Kasumi-1 (cell line): ENCODE measurements around the gene SORL1-AS1.
"Not testable (repeated sequence)": the region's sequence is repeated elsewhere in the genome, so short reads cannot be mapped to it uniquely, and the experiment has no call there.

Experiments
- DNase-seq, 2 experiments: peaks; one replicate each; lab custom pipeline; 2025; lab: John Stamatoyannopoulos, UW

The SORL1-AS1 gene

GRCh38 chr11:121427400-121427744 lies 25.4 kb downstream of the SORL1-AS1 start:
- DNase-seq = no peak

- peak in 1 of 2 experiments; percentile 17 for DNase-seq
Observed at GRCh38 chr11:121426476-121427399, 26.0 kb downstream of the SORL1-AS1 start.

- DNase-seq = no peak
Observed at GRCh38 chr11:121425828-121426227, 26.9 kb downstream of the SORL1-AS1 start.

GRCh38 chr11:121422675-121423074 lies 30.1 kb downstream of the SORL1-AS1 start:
- no peak for DNase-seq

GRCh38 chr11:121421149-121421901 lies 31.4 kb downstream of the SORL1-AS1 start:
- no peak for DNase-seq

- DNase-seq = no peak
Observed at GRCh38 chr11:121420398-121420797, 32.4 kb downstream of the SORL1-AS1 start.

GRCh38 chr11:121419836-121420235 lies 32.9 kb downstream of the SORL1-AS1 start:
- DNase-seq = no peak

GRCh38 chr11:121418625-121419114 lies 34.1 kb downstream of the SORL1-AS1 start:
- peak; percentile 62 to 65 for DNase-seq

GRCh38 chr11:121417607-121418006 lies 35.2 kb downstream of the SORL1-AS1 start:
- DNase-seq = peak in 1 of 2 experiments; percentile 71

GRCh38 chr11:121417055-121417551 lies 35.7 kb downstream of the SORL1-AS1 start:
- peak; percentile 98 to 99 for DNase-seq

GRCh38 chr11:121415856-121416255 lies 36.9 kb downstream of the SORL1-AS1 start:
- DNase-seq = peak in 1 of 2 experiments; percentile 5

- DNase-seq = no peak
Observed at GRCh38 chr11:121414141-121414913, 38.4 kb downstream of the SORL1-AS1 start.

GRCh38 chr11:121412711-121413415 lies 39.9 kb downstream of the SORL1-AS1 start:
- DNase-seq = no peak

- DNase-seq = no peak
Observed at GRCh38 chr11:121412000-121412587, 40.7 kb downstream of the SORL1-AS1 start.

GRCh38 chr11:121411330-121411729 lies 41.4 kb downstream of the SORL1-AS1 start:
- not testable (repeated sequence) for DNase-seq

- not testable (repeated sequence) for DNase-seq
Observed at GRCh38 chr11:121410041-121410440, 42.7 kb downstream of the SORL1-AS1 start.

- DNase-seq = no peak
Observed at GRCh38 chr11:121408830-121409229, 43.9 kb downstream of the SORL1-AS1 start.

GRCh38 chr11:121406291-121406690 lies 46.5 kb downstream of the SORL1-AS1 start:
- DNase-seq = no peak

- DNase-seq = no peak
Observed at GRCh38 chr11:121405646-121406045, 47.1 kb downstream of the SORL1-AS1 start.

- no peak for DNase-seq
Observed at GRCh38 chr11:121394785-121395184, 58.0 kb downstream of the SORL1-AS1 start.

GRCh38 chr11:121393855-121394254 lies 58.9 kb downstream of the SORL1-AS1 start:
- no peak for DNase-seq
